Measurements from ENCODE around the gene SLC26A5. TPM values are rescaled to one million over a fixed set of nuclear protein-coding genes. Genes with fewer than 3 reads are reported as not detected.

SLC26A5 gene
- total and polyA plus RNA-seq, 2 donors (not counting 1 experiment from before 2014, with no cell fraction given), result not detected

- no peak overlapping the region for H3K27ac ChIP-seq (ENCODE audit: insufficient read depth, low read length)
- H3K36me3 ChIP-seq (ENCODE audit: control insufficient read depth, insufficient read depth, low read length), result no peaks in the 10 kb centered on the region
- H3K27me3 ChIP-seq (ENCODE audit: control insufficient read depth, insufficient read depth, low read length), result no peaks in the 10 kb centered on the region
- no peak for TF ChIP-seq EZH2 (IDR thresholded peaks at IDR 0.05; ENCODE audit: low read length, missing control alignments)
- no peak for TF ChIP-seq CTCF (conservative IDR thresholded peaks at IDR 0.05 in 1 of 2, IDR thresholded peaks at IDR 0.05 in 1 of 2; ENCODE audit: low read depth in 1 of 2, low read length in 2 of 2)
- no peak overlapping the region for H3K9ac ChIP-seq (ENCODE audit: insufficient read depth, low read length)
- no peaks in the 10 kb centered on the region for H3K9me3 ChIP-seq (ENCODE audit: control insufficient read depth, insufficient read depth, low read depth, low read length)
- no peak for DNase-seq (ENCODE audit: low read depth in 2 of 2)
- no peak overlapping the region for H2AFZ ChIP-seq (ENCODE audit: low read length)
- H3K79me2 ChIP-seq (ENCODE audit: control insufficient read depth, insufficient read depth, low read length), result no peaks in the 10 kb centered on the region
- no peaks in the 10 kb centered on the region for H4K20me1 ChIP-seq (ENCODE audit: control insufficient read depth, extremely low read depth, insufficient read depth, low read length)
- no peaks in the 10 kb centered on the region for H3K4me1 ChIP-seq (ENCODE audit: control insufficient read depth, extremely low read depth, insufficient read depth, low read length)
- H3K4me3 ChIP-seq (replicated peaks in 1 of 4; ENCODE audit: control extremely low read depth in 1 of 4, insufficient read depth in 1 of 4, low read depth in 3 of 4, low read length in 4 of 4), result no peak overlapping the region
- H3K4me2 ChIP-seq (ENCODE audit: extremely low read depth, insufficient read depth, low read length), result no peak overlapping the region
Observed at GRCh38 chr7:103388469-103389140, 57.4 kb downstream of the SLC26A5 start.

- Histone ChIP-seq H3K27ac (ENCODE audit: insufficient read depth, low read length) (no peak overlapping the region), H4K20me1 (ENCODE audit: control insufficient read depth, extremely low read depth, insufficient read depth, low read length) (no peaks in the 10 kb centered on the region), H3K4me3 (replicated peaks in 1 of 4; ENCODE audit: control extremely low read depth in 1 of 4, insufficient read depth in 1 of 4, low read depth in 3 of 4, low read length in 4 of 4) (no peak overlapping the region), H3K27me3 (ENCODE audit: control insufficient read depth, insufficient read depth, low read length) (no peaks in the 10 kb centered on the region), H3K4me2 (ENCODE audit: extremely low read depth, insufficient read depth, low read length) (no peak overlapping the region), H3K36me3 (ENCODE audit: control insufficient read depth, insufficient read depth, low read length) (no peaks in the 10 kb centered on the region), H3K4me1 (ENCODE audit: control insufficient read depth, extremely low read depth, insufficient read depth, low read length) (no peaks in the 10 kb centered on the region), H3K79me2 (ENCODE audit: control insufficient read depth, insufficient read depth, low read length) (no peaks in the 10 kb centered on the region), H3K9me3 (ENCODE audit: control insufficient read depth, insufficient read depth, low read depth, low read length) (no peaks in the 10 kb centered on the region), H2AFZ (ENCODE audit: low read length) (no peak overlapping the region), H3K9ac (ENCODE audit: insufficient read depth, low read length) (no peak overlapping the region)
- no peak for DNase-seq (ENCODE audit: low read depth in 2 of 2)
- TF ChIP-seq CTCF (conservative IDR thresholded peaks at IDR 0.05 in 1 of 2, IDR thresholded peaks at IDR 0.05 in 1 of 2; ENCODE audit: low read depth in 1 of 2, low read length in 2 of 2) (no peak), EZH2 (IDR thresholded peaks at IDR 0.05; ENCODE audit: low read length, missing control alignments) (no peak)
Observed at GRCh38 chr7:103387242-103387641, 58.8 kb downstream of the SLC26A5 start.

- TF ChIP-seq EZH2 (IDR thresholded peaks at IDR 0.05; ENCODE audit: low read length, missing control alignments) (no peak), CTCF (conservative IDR thresholded peaks at IDR 0.05 in 1 of 2, IDR thresholded peaks at IDR 0.05 in 1 of 2; ENCODE audit: low read depth in 1 of 2, low read length in 2 of 2) (no peak)
- no peaks in the 10 kb centered on the region for H3K27me3 ChIP-seq (ENCODE audit: control insufficient read depth, insufficient read depth, low read length)
- H3K79me2 ChIP-seq (ENCODE audit: control insufficient read depth, insufficient read depth, low read length), result no peaks in the 10 kb centered on the region
Observed at GRCh38 chr7:103382032-103382402, 64.0 kb downstream of the SLC26A5 start.

More at GRCh38 chr7:103382032-103382402, 64.0 kb downstream of the SLC26A5 start:
- Histone ChIP-seq H3K27ac (ENCODE audit: insufficient read depth, low read length) (no peak overlapping the region), H3K9ac (ENCODE audit: insufficient read depth, low read length) (no peak overlapping the region), H3K4me3 (replicated peaks in 1 of 4; ENCODE audit: control extremely low read depth in 1 of 4, insufficient read depth in 1 of 4, low read depth in 3 of 4, low read length in 4 of 4) (no peak overlapping the region), H4K20me1 (ENCODE audit: control insufficient read depth, extremely low read depth, insufficient read depth, low read length) (no peaks in the 10 kb centered on the region), H3K4me2 (ENCODE audit: extremely low read depth, insufficient read depth, low read length) (no peak overlapping the region), H3K4me1 (ENCODE audit: control insufficient read depth, extremely low read depth, insufficient read depth, low read length) (no peaks in the 10 kb centered on the region), H3K36me3 (ENCODE audit: control insufficient read depth, insufficient read depth, low read length) (no peaks in the 10 kb centered on the region), H3K9me3 (ENCODE audit: control insufficient read depth, insufficient read depth, low read depth, low read length) (no peaks in the 10 kb centered on the region), H2AFZ (ENCODE audit: low read length) (no peak overlapping the region)
- DNase-seq (ENCODE audit: low read depth in 2 of 2), result no peak

All from fibroblast of lung (primary cell).